Mesenchymal stem cell (in vitro differentiated cells and primary cell): ENCODE data around the gene URAD.
"Not testable (repeated sequence)": the region's sequence is repeated elsewhere in the genome, so short reads cannot be mapped to it uniquely, and the experiment has no call there.

ENCODE experiments used
- DNase-seq: peaks from one replicate; pipeline ENCODE4 v3.0.0-alpha.2; 2013
- H2AFZ ChIP-seq: one replicate; pipeline ENCODE4 v1.6.1; 2013; ENCODE audit warnings: low read depth, mild to moderate bottlenecking, control low read depth, inconsistent platforms, low read length, moderate library complexity
- H2AK5ac ChIP-seq: 2 replicates; pipeline ENCODE4 v1.6.1; 2013; ENCODE audit warnings: low read length, moderate library complexity, mild to moderate bottlenecking, inconsistent platforms; ENCODE audit not compliant: severe bottlenecking
- H2BK120ac ChIP-seq: one replicate; pipeline ENCODE4 v1.6.1; 2013; ENCODE audit warnings: low read depth, mild to moderate bottlenecking, inconsistent platforms, low read length, moderate library complexity
- H2BK12ac ChIP-seq, 2 experiments: one replicate each; pipeline ENCODE4 v1.6.1; 2013; ENCODE audit warnings: inconsistent platforms in 2 of 2, low read length in 2 of 2, mild to moderate bottlenecking in 2 of 2, moderate library complexity in 2 of 2, control low read depth in 1 of 2
- H2BK15ac ChIP-seq: one replicate; pipeline ENCODE4 v1.6.1; 2013; ENCODE audit warnings: mild to moderate bottlenecking, low read depth, inconsistent platforms; ENCODE audit not compliant: poor library complexity, severe bottlenecking
- H2BK5ac ChIP-seq: 2 replicates; pipeline ENCODE4 v1.6.1; 2013; ENCODE audit warnings: low read depth, mild to moderate bottlenecking, low read length, control low read depth, inconsistent platforms; ENCODE audit not compliant: poor library complexity, severe bottlenecking
- H3K14ac ChIP-seq, 2 experiments: one replicate each; pipeline ENCODE4 v1.6.1; 2013; ENCODE audit warnings: inconsistent platforms in 2 of 2, low read length in 2 of 2, control low read depth in 1 of 2, mild to moderate bottlenecking in 1 of 2, moderate library complexity in 1 of 2
- H3K18ac ChIP-seq, 2 experiments: one replicate each; pipeline ENCODE4 v1.6.1; 2013; ENCODE audit warnings: inconsistent platforms in 2 of 2, low read length in 2 of 2, control low read depth in 1 of 2, low read depth in 1 of 2, mild to moderate bottlenecking in 1 of 2
- H3K23ac ChIP-seq, 2 experiments: one replicate each; pipeline ENCODE4 v1.6.1; 2013; ENCODE audit warnings: inconsistent platforms in 2 of 2, low read length in 2 of 2, mild to moderate bottlenecking in 2 of 2, moderate library complexity in 2 of 2, control low read depth in 1 of 2
- H3K27ac ChIP-seq: 2 replicates; pipeline ENCODE4 v1.5.1; 2013; ENCODE audit warnings: mild to moderate bottlenecking, moderate library complexity, low read length, control low read depth, inconsistent platforms; ENCODE audit not compliant: poor library complexity, severe bottlenecking
- H3K27me3 ChIP-seq, 2 experiments: 2 replicates each; pipeline versions ENCODE4 v1.6.1 to v1.7.0; 2013; ENCODE audit warnings: low read length in 2 of 2, mild to moderate bottlenecking in 2 of 2, moderate library complexity in 2 of 2, control low read depth in 1 of 2, inconsistent platforms in 1 of 2; ENCODE audit not compliant: control insufficient read depth in 1 of 2, insufficient read depth in 1 of 2
- H3K36me3 ChIP-seq, 2 experiments: 2 replicates each; pipeline versions ENCODE4 v1.6.1 to v1.7.0; 2013; ENCODE audit warnings: low read length in 2 of 2, control low read depth in 1 of 2, inconsistent platforms in 1 of 2, low read depth in 1 of 2, mild to moderate bottlenecking in 1 of 2; ENCODE audit not compliant: insufficient read depth in 2 of 2, control insufficient read depth in 1 of 2
- H3K4ac ChIP-seq, 2 experiments: one replicate each; pipeline ENCODE4 v1.6.1; 2013; ENCODE audit warnings: inconsistent platforms in 2 of 2, low read length in 2 of 2, mild to moderate bottlenecking in 2 of 2, moderate library complexity in 2 of 2, control low read depth in 1 of 2, low read depth in 1 of 2
- H3K4me1 ChIP-seq: 2 replicates; pipeline ENCODE4 v1.6.1; 2013; ENCODE audit warnings: low read depth, low read length, control low read depth; ENCODE audit not compliant: control insufficient read depth, insufficient read depth
- H3K4me2 ChIP-seq: 2 replicates; pipeline ENCODE4 v1.6.1; 2013; ENCODE audit warnings: low read length, mild to moderate bottlenecking, inconsistent platforms; ENCODE audit not compliant: poor library complexity, severe bottlenecking
- H3K4me3 ChIP-seq, 2 experiments: 2 replicates each; pipeline versions ENCODE4 v1.5.1 to v1.7.0; 2013; ENCODE audit warnings: low read length in 2 of 2, mild to moderate bottlenecking in 2 of 2, control low read depth in 1 of 2, low read depth in 1 of 2; ENCODE audit not compliant: insufficient read depth in 1 of 2
- H3K79me1 ChIP-seq: replicated peaks from 2 replicates; pipeline ENCODE4 v1.6.1; 2013; ENCODE audit warnings: mild to moderate bottlenecking, control low read depth, low read length, inconsistent platforms; ENCODE audit not compliant: poor library complexity, severe bottlenecking
- H3K9ac ChIP-seq: 2 replicates; pipeline ENCODE4 v1.7.0; 2013; ENCODE audit warnings: mild to moderate bottlenecking, low read length, moderate library complexity
- H3K9me3 ChIP-seq: 2 replicates; pipeline ENCODE4 v1.7.0; 2013; ENCODE audit warnings: mild to moderate bottlenecking, low read length; ENCODE audit not compliant: control insufficient read depth
- H4K8ac ChIP-seq: one replicate; pipeline ENCODE4 v1.6.1; 2013; ENCODE audit warnings: inconsistent platforms, mild to moderate bottlenecking, low read length, moderate library complexity
- H4K91ac ChIP-seq: one replicate; pipeline ENCODE4 v1.6.1; 2013; ENCODE audit warnings: mild to moderate bottlenecking, low read length, inconsistent platforms
- WGBS: methylation state at CpG from one replicate; pipeline ENCODE4 v1.1.7; 2013; ENCODE audit warnings: mixed read lengths; 5-methylcytosine and 5-hydroxymethylcytosine counted together

The URAD gene

GRCh38 chr13:28032438-28032837 is 43.9 kb upstream of the URAD start:
- H2AK5ac ChIP-seq, H2BK120ac ChIP-seq, H3K9me3 ChIP-seq, H3K14ac ChIP-seq, H3K36me3 ChIP-seq, H2BK15ac ChIP-seq, H2AFZ ChIP-seq, H3K4me3 ChIP-seq, H3K23ac ChIP-seq, H2BK12ac ChIP-seq, H3K4me2 ChIP-seq, H4K91ac ChIP-seq, H3K4me1 ChIP-seq, DNase-seq, H2BK5ac ChIP-seq, H3K27ac ChIP-seq, H3K18ac ChIP-seq, H3K9ac ChIP-seq, H3K79me1 ChIP-seq, H3K4ac ChIP-seq, H4K8ac ChIP-seq: not testable (repeated sequence)
- peaks cover 0 to 31% of the 10 kb centered on the region in 2 experiments for H3K27me3 ChIP-seq
- 100% methylated on average over 1 of the region's 1 CpG for WGBS

- H4K91ac ChIP-seq, result no peak overlapping the region
Observed at GRCh38 chr13:28031896-28032288, 43.4 kb upstream of the URAD start.

GRCh38 chr13:28031220-28031895 is 42.9 kb upstream of the URAD start:
- H3K9ac ChIP-seq, result no peak overlapping the region
- no peak overlapping the region for H2AK5ac ChIP-seq
- no peaks in the 10 kb centered on the region for H3K9me3 ChIP-seq
- H3K79me1 ChIP-seq, result no peaks in the 10 kb centered on the region
- no peak overlapping the region for H3K14ac ChIP-seq
- H3K4me1 ChIP-seq, result no peaks in the 10 kb centered on the region
- no peak overlapping the region for H2AFZ ChIP-seq
- peaks cover 0 to 40% of the 10 kb centered on the region in 2 experiments for H3K27me3 ChIP-seq
- no peaks in the 10 kb centered on the region for H3K36me3 ChIP-seq
- WGBS, result 96% methylated on average over 10 of the region's 10 CpGs
- no peak overlapping the region for H2BK15ac ChIP-seq
- no peak overlapping the region for H4K91ac ChIP-seq
- H3K27ac ChIP-seq, result no peak overlapping the region
- H4K8ac ChIP-seq, result no peak overlapping the region
- H2BK120ac ChIP-seq, result no peak overlapping the region
- no peak overlapping the region for H3K4me2 ChIP-seq
- no peak overlapping the region for H3K4me3 ChIP-seq
- H2BK12ac ChIP-seq, result no peak overlapping the region
- no peak for DNase-seq
- no peak overlapping the region for H3K4ac ChIP-seq
- H3K18ac ChIP-seq, result no peak overlapping the region
- no peak overlapping the region for H2BK5ac ChIP-seq
- H3K23ac ChIP-seq, result no peak overlapping the region

More at GRCh38 chr13:28031896-28032288, 43.4 kb upstream of the URAD start:
- H2AFZ ChIP-seq, result no peak overlapping the region
- H4K8ac ChIP-seq, result no peak overlapping the region
- H3K9ac ChIP-seq, result no peak overlapping the region
- no peak overlapping the region for H3K4me3 ChIP-seq
- H3K27me3 ChIP-seq, result peaks cover 0 to 34% of the 10 kb centered on the region in 2 experiments
- H3K79me1 ChIP-seq, result no peaks in the 10 kb centered on the region
- H3K4me2 ChIP-seq, result no peak overlapping the region
- no peak overlapping the region for H2BK5ac ChIP-seq
- no peaks in the 10 kb centered on the region for H3K36me3 ChIP-seq
- no peak overlapping the region for H2BK120ac ChIP-seq
- H2BK12ac ChIP-seq, result no peak overlapping the region
- DNase-seq, result no peak
- H3K9me3 ChIP-seq, result no peaks in the 10 kb centered on the region
- H3K4ac ChIP-seq, result no peak overlapping the region
- WGBS, result 72% methylated on average over 4 of the region's 5 CpGs
- no peak overlapping the region for H2BK15ac ChIP-seq
- no peak overlapping the region for H2AK5ac ChIP-seq
- H3K27ac ChIP-seq, result no peak overlapping the region
- H3K4me1 ChIP-seq, result no peaks in the 10 kb centered on the region
- H3K23ac ChIP-seq, result no peak overlapping the region
- no peak overlapping the region for H3K14ac ChIP-seq
- H3K18ac ChIP-seq, result no peak overlapping the region

- Histone ChIP-seq H3K18ac (no peak overlapping the region), H2BK12ac (no peak overlapping the region), H2BK120ac (no peak overlapping the region), H3K27ac (no peak overlapping the region), H3K4ac (no peak overlapping the region), H3K14ac (no peak overlapping the region), H2AK5ac (no peak overlapping the region), H3K9ac (no peak overlapping the region), H3K23ac (no peak overlapping the region), H3K79me1 (no peaks in the 10 kb centered on the region), H3K4me3 (no peak overlapping the region), H3K9me3 (no peaks in the 10 kb centered on the region), H4K91ac (no peak overlapping the region), H2AFZ (no peak overlapping the region), H2BK5ac (no peak overlapping the region), H4K8ac (no peak overlapping the region), H3K36me3 (no peaks in the 10 kb centered on the region), H2BK15ac (no peak overlapping the region), H3K4me1 (peaks cover 2% of the 10 kb centered on the region), H3K27me3 (peaks cover 0 to 19% of the 10 kb centered on the region in 2 experiments), H3K4me2 (no peak overlapping the region)
- WGBS, result 93% methylated on average over 7 of the region's 8 CpGs
- DNase-seq, result no peak
Observed at GRCh38 chr13:28027607-28028364, 39.3 kb upstream of the URAD start.
